B cell (primary cell): Measurements from ENCODE around the gene COG6.

Source experiments
- EZH2 ChIP-seq: IDR thresholded peaks from 2 replicates; pipeline ENCODE4 v1.6.1; 2012; ENCODE audit warnings: borderline replicate concordance, low read depth, mild to moderate bottlenecking, moderate library complexity, low read length; ENCODE audit not compliant: insufficient read depth, poor library complexity, severe bottlenecking
- TF ChIP-seq, protein P1 (sequence below): fragments of 200-600 bp; IDR thresholded peaks from one replicate; pipeline ENCODE4 v1.8.0; 2022; ENCODE audit warnings: antibody characterized with exemption, mild to moderate bottlenecking

DNA sequence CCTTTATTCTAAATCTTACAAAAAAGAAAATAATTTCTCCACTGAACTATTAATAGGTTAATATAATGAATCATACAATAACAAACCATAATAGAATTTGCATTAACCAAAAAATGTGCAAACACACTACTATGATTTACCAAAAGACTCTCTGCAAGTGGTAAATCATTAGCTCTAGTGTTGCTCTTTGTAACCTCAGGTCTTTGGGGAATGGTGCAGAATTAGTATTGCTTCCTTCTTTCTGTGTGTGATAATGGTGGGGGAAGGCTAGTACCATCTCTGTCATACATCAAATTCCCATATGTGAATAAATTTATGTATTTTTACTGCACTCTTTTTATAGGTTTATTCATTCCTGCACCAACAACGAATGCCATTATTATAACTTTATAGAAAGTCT is 105.1 kb downstream of the COG6 start:
- TF ChIP-seq, protein P1, sequence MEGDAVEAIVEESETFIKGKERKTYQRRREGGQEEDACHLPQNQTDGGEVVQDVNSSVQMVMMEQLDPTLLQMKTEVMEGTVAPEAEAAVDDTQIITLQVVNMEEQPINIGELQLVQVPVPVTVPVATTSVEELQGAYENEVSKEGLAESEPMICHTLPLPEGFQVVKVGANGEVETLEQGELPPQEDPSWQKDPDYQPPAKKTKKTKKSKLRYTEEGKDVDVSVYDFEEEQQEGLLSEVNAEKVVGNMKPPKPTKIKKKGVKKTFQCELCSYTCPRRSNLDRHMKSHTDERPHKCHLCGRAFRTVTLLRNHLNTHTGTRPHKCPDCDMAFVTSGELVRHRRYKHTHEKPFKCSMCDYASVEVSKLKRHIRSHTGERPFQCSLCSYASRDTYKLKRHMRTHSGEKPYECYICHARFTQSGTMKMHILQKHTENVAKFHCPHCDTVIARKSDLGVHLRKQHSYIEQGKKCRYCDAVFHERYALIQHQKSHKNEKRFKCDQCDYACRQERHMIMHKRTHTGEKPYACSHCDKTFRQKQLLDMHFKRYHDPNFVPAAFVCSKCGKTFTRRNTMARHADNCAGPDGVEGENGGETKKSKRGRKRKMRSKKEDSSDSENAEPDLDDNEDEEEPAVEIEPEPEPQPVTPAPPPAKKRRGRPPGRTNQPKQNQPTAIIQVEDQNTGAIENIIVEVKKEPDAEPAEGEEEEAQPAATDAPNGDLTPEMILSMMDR, result no peak
- TF ChIP-seq EZH2, result no peak
